ENCODE measurements around the gene RNU6-8.

Gene RNU6-8

GRCh38 chr14:32203928-32204357 is 874 bp upstream of the RNU6-8 start:
- no peak for DNase-seq (ENCODE audit: low read depth in 2 of 2)

- DNase-seq (ENCODE audit: low read depth in 2 of 2): no peak
Observed at GRCh38 chr14:32202491-32202997, 525 bp downstream of the RNU6-8 start.

GRCh38 chr14:32201816-32202490 is 1.1 kb downstream of the RNU6-8 start, which contains the start of gene RNU6-7:
RNU6-7 (plus strand) TSS chr14:32202045.
- peak in 1 of 2 donors; percentile 14 for DNase-seq (ENCODE audit: low read depth in 2 of 2)

- peak; percentile 62 to 64 for DNase-seq (ENCODE audit: low read depth in 2 of 2)
Observed at GRCh38 chr14:32201193-32201815, 1.8 kb downstream of the RNU6-8 start.

GRCh38 chr14:32200368-32201192 is 2.5 kb downstream of the RNU6-8 start:
- no peak for DNase-seq (ENCODE audit: low read depth in 2 of 2)

DNA sequence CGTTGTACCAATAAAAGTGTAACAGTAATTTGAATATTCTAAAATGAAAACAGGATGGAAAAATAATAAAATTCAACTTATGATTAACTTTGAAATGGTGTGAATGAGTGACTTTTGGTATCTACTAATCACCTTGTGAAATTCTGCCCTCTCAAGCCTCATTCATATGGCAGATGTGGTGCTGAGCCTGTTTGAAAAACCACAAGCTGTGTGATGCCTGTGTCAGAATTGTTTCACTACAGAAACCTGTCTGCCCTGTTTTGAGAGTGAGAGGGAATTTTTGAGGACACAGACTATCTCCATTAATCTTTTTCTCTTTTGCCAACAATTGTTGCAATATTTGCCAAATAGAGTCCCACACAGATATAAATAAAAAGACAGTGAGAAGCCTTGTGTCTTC is 5.2 kb downstream of the RNU6-8 start:
- no peak for DNase-seq (ENCODE audit: low read depth in 2 of 2)

DNA sequence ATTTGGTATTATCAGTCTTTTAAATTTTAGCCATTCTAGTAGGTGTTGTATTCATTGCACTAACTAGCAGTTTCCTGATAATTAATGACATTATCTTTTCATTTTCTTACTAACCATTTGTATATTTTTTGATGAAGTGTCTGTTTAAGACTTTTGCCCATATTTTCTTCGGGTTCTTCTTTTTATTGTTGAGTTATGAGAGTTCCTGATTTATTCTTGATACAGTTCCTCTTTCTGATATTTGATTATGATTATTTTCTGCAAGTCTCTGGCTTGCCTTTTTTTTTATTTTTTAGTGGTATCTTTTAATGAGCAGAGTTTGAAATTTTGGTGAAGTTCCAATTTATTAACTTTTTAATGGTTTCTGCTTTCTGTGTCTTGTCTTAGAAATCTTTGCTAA is 7.4 kb downstream of the RNU6-8 start:
- DNase-seq (ENCODE audit: low read depth in 2 of 2): no peak

- no peak for DNase-seq (ENCODE audit: low read depth in 2 of 2)
Observed at GRCh38 chr14:32193532-32193931, 9.5 kb downstream of the RNU6-8 start.

GRCh38 chr14:32192712-32193373 is 10.2 kb downstream of the RNU6-8 start:
- no peak for DNase-seq (ENCODE audit: low read depth in 2 of 2)

DNA sequence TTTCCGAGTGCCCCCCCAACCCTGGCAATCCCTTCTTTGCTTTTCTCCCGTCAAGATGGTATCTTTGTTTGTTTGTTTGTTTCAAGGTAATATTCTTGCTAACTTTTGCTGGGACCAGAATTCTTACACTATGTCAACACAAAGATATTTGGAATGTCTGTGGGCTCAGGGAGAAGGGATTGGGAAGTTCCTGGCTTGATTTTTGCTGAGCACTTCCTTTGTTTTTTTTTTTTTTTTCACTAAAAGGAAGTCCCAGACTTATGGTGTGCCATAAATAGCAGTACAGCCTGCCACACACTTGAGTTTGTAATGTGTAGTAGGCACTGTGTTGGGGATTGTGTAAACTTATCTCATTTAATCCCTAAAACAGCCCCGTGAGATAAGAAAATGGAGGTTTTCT is 12.4 kb downstream of the RNU6-8 start:
- DNase-seq (ENCODE audit: low read depth in 2 of 2): no peak

- no peak for DNase-seq (ENCODE audit: low read depth in 2 of 2)
Observed at GRCh38 chr14:32189811-32190210, 13.3 kb downstream of the RNU6-8 start.

GRCh38 chr14:32186248-32186647 is 16.8 kb downstream of the RNU6-8 start:
- no peak for DNase-seq (ENCODE audit: low read depth in 2 of 2)

- no peak for DNase-seq (ENCODE audit: low read depth in 2 of 2)
Observed at GRCh38 chr14:32185097-32185496, 18.0 kb downstream of the RNU6-8 start.

GRCh38 chr14:32183151-32184058 is 19.7 kb downstream of the RNU6-8 start:
- DNase-seq (ENCODE audit: low read depth in 2 of 2): no peak

DNA sequence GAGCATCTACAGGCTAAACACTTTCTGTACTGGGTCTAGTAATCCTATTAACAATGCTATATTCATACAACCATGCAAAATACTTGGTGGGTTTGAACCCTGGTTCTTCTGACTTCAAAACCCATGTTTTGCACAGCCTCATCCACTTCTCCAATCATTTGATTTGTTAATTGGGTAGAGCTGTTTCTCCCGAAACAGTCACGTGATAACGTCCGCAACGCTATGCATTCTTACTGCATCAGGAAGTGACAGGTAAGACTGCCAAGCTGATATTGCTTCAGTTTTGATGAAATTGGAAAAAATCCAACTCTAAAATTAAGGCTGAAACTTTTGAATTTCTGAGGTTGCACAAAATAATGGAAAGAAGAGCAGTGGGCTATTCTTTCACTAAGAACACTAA is 31.6 kb downstream of the RNU6-8 start:
- no peak for DNase-seq (ENCODE audit: low read depth in 2 of 2)

DNA sequence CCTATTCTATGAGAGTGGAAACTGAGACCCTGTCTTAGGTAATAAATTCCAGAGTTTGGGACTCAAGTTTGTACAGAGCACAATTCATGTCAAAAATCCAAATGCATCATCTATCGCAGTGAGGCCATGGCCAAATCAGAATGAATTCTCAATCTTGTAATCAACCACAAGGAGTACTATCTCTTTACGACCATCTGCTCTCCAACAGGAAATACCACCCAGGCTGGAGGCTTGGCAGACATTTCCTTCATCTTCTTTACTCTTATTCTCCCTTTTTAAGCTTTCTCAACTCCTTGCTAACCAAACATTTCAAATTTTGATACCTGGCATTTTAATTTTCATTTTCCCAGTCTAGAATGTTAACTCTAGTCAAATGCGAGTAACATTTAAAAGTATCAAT is 33.9 kb downstream of the RNU6-8 start:
- DNase-seq (ENCODE audit: low read depth in 2 of 2): no peak

- no peak for DNase-seq (ENCODE audit: low read depth in 2 of 2)
Observed at GRCh38 chr14:32167907-32168306, 35.2 kb downstream of the RNU6-8 start.

DNA sequence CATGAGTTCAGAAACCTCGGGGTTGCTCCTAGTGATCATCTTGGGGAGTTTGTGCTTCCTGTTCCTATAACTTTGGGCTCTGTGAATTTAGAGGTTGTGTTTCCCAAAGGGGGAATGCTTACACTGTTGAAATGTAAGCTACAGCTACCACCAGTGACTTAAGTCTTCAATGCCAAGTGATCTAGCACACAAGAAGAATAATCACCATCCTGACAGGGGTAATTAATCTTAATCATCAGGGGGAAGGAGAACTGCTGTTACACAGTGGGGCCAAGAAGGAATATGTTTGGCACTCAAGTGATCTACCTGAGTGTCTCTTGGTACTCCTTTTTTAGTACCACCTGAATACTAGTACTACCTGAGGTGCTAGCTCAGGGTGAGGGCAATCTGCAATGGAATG is 36.1 kb downstream of the RNU6-8 start:
- DNase-seq (ENCODE audit: low read depth in 2 of 2): no peak

GRCh38 chr14:32166029-32166428 is 37.0 kb downstream of the RNU6-8 start:
- DNase-seq (ENCODE audit: low read depth in 2 of 2): no peak

Measured in activated CD4-positive, alpha-beta T cell treated with anti-CD3 and anti-CD28 coated beads for 24 hours (primary cell).